CD14-positive monocyte (primary cell): ENCODE data around the gene CANT1. TPM values are rescaled to one million over a fixed set of nuclear protein-coding genes. Genes with fewer than 3 reads are reported as not detected.

ENCODE experiments used
- DNase-seq, 3 donors: peaks; one replicate each; pipeline ENCODE4 v3.0.0-alpha.2; 2011 to 2022
- H2AFZ ChIP-seq: 2 replicates; pipeline ENCODE4 v1.6.0; 2012; ENCODE audit warnings: mild to moderate bottlenecking, low read depth, low read length, inconsistent platforms; ENCODE audit not compliant: insufficient read depth, poor library complexity, severe bottlenecking
- H3K27ac ChIP-seq, 2 donors: 1 replicate in 1 of 2; 2 replicates in 1 of 2; pipeline ENCODE4 v1.5.1; 2012 to 2013; ENCODE audit warnings: low read length in 2 of 2, control low read depth in 1 of 2, inconsistent platforms in 1 of 2, low read depth in 1 of 2, mild to moderate bottlenecking in 1 of 2
- H3K27me3 ChIP-seq, 2 donors: one replicate each; pipeline versions ENCODE4 v1.6.0 to v1.6.1; 2011 to 2013; ENCODE audit warnings: low read length in 2 of 2; ENCODE audit not compliant: control insufficient read depth in 2 of 2, insufficient read depth in 2 of 2
- H3K36me3 ChIP-seq, 2 donors: replicated peaks in 1 of 2; 1 replicate in 1 of 2; 2 replicates in 1 of 2; pipeline versions ENCODE4 v1.5.1 to v1.6.1; 2012 to 2013; ENCODE audit warnings: low read length in 2 of 2, control low read depth in 1 of 2, inconsistent platforms in 1 of 2, mild to moderate bottlenecking in 1 of 2; ENCODE audit not compliant: insufficient read depth in 2 of 2, control insufficient read depth in 1 of 2
- H3K4me1 ChIP-seq, 2 donors: 1 replicate in 1 of 2; 2 replicates in 1 of 2; pipeline versions ENCODE4 v1.5.1 to v1.6.1; 2012 to 2013; ENCODE audit warnings: low read length in 2 of 2, control low read depth in 1 of 2, inconsistent platforms in 1 of 2, mild to moderate bottlenecking in 1 of 2, moderate library complexity in 1 of 2; ENCODE audit not compliant: insufficient read depth in 2 of 2, control insufficient read depth in 1 of 2
- H3K4me2 ChIP-seq: replicated peaks from 2 replicates; pipeline ENCODE3; 2012; ENCODE audit warnings: low read length, moderate library complexity, mild to moderate bottlenecking; ENCODE audit not compliant: poor library complexity, severe bottlenecking; ENCODE audit errors: extremely low read depth
- H3K4me3 ChIP-seq, 3 experiments: fragments of 200-600 bp in 1 of 3; sonication (generic) in 1 of 3; replicated peaks in 1 of 3; 1 replicate in 2 of 3; 2 replicates in 1 of 3; pipeline ENCODE4 v1.5.1; 2011 to 2013; ENCODE audit warnings: low read length in 3 of 3, mild to moderate bottlenecking in 3 of 3, control low read depth in 2 of 3, low read depth in 2 of 3, inconsistent platforms in 1 of 3, moderate library complexity in 1 of 3
- H3K79me2 ChIP-seq: 2 replicates; pipeline ENCODE4 v1.6.0; 2012; ENCODE audit warnings: mild to moderate bottlenecking, control low read depth, inconsistent platforms, low read length, moderate library complexity; ENCODE audit not compliant: insufficient read depth
- H3K9ac ChIP-seq: 2 replicates; pipeline ENCODE4 v1.6.0; 2017; ENCODE audit warnings: low read length, mild to moderate bottlenecking; ENCODE audit not compliant: insufficient read depth, poor library complexity, severe bottlenecking
- H3K9me3 ChIP-seq, 2 donors: replicated peaks in 1 of 2; 1 replicate in 1 of 2; 2 replicates in 1 of 2; pipeline versions ENCODE4 v1.5.1 to v1.6.1; 2012 to 2013; ENCODE audit warnings: low read length in 2 of 2, control low read depth in 1 of 2; ENCODE audit not compliant: control insufficient read depth in 1 of 2, insufficient read depth in 1 of 2
- H4K20me1 ChIP-seq: 2 replicates; pipeline ENCODE4 v1.6.0; 2012; ENCODE audit warnings: mild to moderate bottlenecking, low read length, control low read depth, moderate library complexity; ENCODE audit not compliant: insufficient read depth
- H3K27ac Mint-ChIP-seq, 7 donors: one replicate each; pipeline ENCODE4 v1.8.0; 2020; ENCODE audit warnings: mild to moderate bottlenecking in 7 of 7, mixed read lengths in 7 of 7, moderate library complexity in 6 of 7, inconsistent platforms in 2 of 7
- H3K27me3 Mint-ChIP-seq, 3 donors: one replicate each; pipeline ENCODE4 v1.8.0; 2021 to 2022; ENCODE audit warnings: low read depth in 3 of 3, mild to moderate bottlenecking in 3 of 3, mixed read lengths in 3 of 3, moderate library complexity in 3 of 3, inconsistent platforms in 1 of 3
- H3K36me3 Mint-ChIP-seq, 2 donors: one replicate each; pipeline ENCODE4 v1.8.0; 2020; ENCODE audit warnings: mixed read lengths in 2 of 2, inconsistent platforms in 1 of 2, mild to moderate bottlenecking in 1 of 2
- H3K4me1 Mint-ChIP-seq: one replicate; pipeline ENCODE4 v1.8.0; 2020; ENCODE audit warnings: mild to moderate bottlenecking, mixed read lengths
- H3K4me3 Mint-ChIP-seq, 2 donors: one replicate each; pipeline ENCODE4 v1.8.0; 2020; ENCODE audit warnings: mild to moderate bottlenecking in 2 of 2, mixed read lengths in 2 of 2, moderate library complexity in 1 of 2
- H3K9me3 Mint-ChIP-seq, 7 donors: one replicate each; pipeline ENCODE4 v1.8.0; 2020 to 2022; ENCODE audit warnings: mixed read lengths in 7 of 7, mild to moderate bottlenecking in 6 of 7, moderate library complexity in 6 of 7, inconsistent platforms in 2 of 7
- WGBS: methylation state at CpG from one replicate; pipeline ENCODE4 v1.1.5; 2013; ENCODE audit warnings: missing lambda C conversion rate; ENCODE audit not compliant: insufficient coverage; 5-methylcytosine and 5-hydroxymethylcytosine counted together
- intact Hi-C, 2 donors: fragments of 100-400 bp; cut with micrococcal nuclease; formaldehyde crosslinking; loops; one replicate each; pipeline versions ENCODE4 v1.15.0 to v1.15.1; 2023
- polyA plus RNA-seq, 3 donors: library from polyadenylated mRNA; depleted of rRNA in 1 of 3; unstranded in 2 of 3; stranded (reverse) in 1 of 3; fragments of 300-500 nt in 2 of 3; fragments of >200 nt in 1 of 3; fragmentation: Illumina TruSeq in 2 of 3; gene quantifications; 1 replicate in 2 of 3; 2 replicates in 1 of 3; pipeline ENCODE4 v1.2.3, GENCODE V29; 2012 to 2021
- TF ChIP-seq, protein P1 (sequence below): fragments of 200-600 bp; IDR thresholded peaks from one replicate; pipeline ENCODE4 v1.8.0; 2022; ENCODE audit warnings: antibody characterized with exemption, mild to moderate bottlenecking

CANT1 gene
- polyA plus RNA-seq, 3 donors = 10.6 to 16.6 (median 14.3) TPM

DNA sequence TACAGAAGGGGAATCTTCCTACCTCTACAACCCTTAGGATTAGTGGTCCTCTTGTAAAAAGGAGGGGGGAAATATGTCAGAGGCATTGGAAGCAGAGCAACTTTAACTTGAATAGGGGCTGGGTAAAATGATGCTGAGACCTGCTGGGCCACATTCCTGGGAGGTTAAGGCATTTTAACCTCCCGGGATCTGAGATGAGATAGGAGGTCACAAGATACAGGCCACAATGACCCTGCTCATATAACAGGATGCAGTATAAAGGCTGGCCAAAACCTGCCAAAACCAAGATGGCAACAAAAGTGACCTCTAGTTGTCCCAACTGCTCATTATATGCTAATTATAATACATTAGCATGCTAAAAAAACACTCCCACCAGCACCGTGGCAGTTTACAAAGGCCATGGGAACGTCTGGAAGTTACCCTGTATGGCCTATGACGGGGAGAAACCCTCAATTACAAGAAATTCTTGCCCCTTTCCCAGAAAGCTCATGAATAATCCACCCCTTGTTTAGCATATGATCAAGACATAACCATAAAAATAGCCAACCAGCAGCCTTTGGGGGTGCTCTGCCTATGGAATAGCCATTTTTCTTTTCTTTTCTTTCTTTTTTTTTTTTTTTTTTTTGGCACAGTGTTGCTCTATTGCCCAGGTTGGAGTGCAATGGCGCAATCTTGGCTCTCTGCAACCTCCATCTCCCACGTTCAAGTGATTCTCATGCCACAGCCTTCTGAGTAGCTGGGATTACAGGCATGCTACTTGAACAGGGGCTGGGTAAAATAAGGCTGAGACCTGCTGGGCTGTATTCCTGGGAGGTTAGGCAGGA, 8.2 kb upstream of the CANT1 start:
- Histone ChIP-seq H3K9ac (no peak overlapping the region), H3K79me2 (no peaks in the 10 kb centered on the region), H3K4me3 (no peak overlapping the region), H3K27ac (no peak overlapping the region), H3K27me3 (peaks cover 15 to 28% of the 10 kb centered on the region in 2 donors), H3K4me1 (no peaks in the 10 kb centered on the region), H3K4me2 (no peak overlapping the region), H3K9me3 (peaks cover 5 to 8% of the 10 kb centered on the region in 2 donors), H2AFZ (no peak overlapping the region), H4K20me1 (no peaks in the 10 kb centered on the region), H3K36me3 (no peaks in the 10 kb centered on the region)
- Mint-ChIP-seq H3K36me3 (peaks cover 0 to under 1% of the 10 kb centered on the region in 2 donors), H3K9me3 (peaks cover 2 to 19% (median 7%) of the 10 kb centered on the region in 7 donors), H3K27me3 (peaks cover 30 to 40% (median 35%) of the 10 kb centered on the region in 3 donors), H3K4me3 (no peak overlapping the region), H3K27ac (no peak overlapping the region), H3K4me1 (no peaks in the 10 kb centered on the region)
- WGBS = 92% methylated on average over 3 of the region's 6 CpGs
- intact Hi-C loops = no loop called here
- TF ChIP-seq, protein P1, sequence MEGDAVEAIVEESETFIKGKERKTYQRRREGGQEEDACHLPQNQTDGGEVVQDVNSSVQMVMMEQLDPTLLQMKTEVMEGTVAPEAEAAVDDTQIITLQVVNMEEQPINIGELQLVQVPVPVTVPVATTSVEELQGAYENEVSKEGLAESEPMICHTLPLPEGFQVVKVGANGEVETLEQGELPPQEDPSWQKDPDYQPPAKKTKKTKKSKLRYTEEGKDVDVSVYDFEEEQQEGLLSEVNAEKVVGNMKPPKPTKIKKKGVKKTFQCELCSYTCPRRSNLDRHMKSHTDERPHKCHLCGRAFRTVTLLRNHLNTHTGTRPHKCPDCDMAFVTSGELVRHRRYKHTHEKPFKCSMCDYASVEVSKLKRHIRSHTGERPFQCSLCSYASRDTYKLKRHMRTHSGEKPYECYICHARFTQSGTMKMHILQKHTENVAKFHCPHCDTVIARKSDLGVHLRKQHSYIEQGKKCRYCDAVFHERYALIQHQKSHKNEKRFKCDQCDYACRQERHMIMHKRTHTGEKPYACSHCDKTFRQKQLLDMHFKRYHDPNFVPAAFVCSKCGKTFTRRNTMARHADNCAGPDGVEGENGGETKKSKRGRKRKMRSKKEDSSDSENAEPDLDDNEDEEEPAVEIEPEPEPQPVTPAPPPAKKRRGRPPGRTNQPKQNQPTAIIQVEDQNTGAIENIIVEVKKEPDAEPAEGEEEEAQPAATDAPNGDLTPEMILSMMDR = no peak
- DNase-seq = no peak

DNA sequence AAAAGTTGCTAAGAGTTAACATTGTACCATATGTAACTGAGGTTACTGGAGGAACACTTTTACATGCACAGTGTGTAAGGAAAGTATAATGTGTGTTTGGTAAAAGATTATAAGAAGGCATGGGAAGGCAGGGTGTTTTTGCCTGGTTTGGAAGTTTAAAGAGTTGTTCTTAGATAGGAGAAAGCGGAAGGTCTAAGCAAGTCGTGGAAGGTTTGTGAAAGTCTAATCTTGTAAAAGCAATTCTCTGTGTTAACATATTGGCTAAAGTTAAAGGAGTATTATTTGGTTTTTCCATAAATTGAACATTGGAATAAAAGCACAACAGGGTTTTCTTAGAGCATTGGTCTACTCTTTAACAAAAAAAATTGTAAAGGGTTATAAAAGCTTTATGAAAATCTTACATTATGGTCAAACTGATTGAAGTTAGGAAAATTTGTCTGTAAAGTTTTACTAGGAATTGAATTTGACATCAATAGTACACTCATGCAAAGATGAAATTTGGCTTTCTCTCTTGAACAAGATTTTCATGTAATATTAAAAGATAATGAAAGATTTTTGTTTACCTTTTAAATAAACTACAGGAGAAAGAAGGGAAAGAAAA, 4.7 kb upstream of the CANT1 start:
- Histone ChIP-seq H3K36me3 (no peaks in the 10 kb centered on the region), H3K9me3 (peaks cover 5 to 8% of the 10 kb centered on the region in 2 donors), H3K9ac (no peak overlapping the region), H3K79me2 (peaks cover 2% of the 10 kb centered on the region), H3K27ac (no peak overlapping the region), H3K4me2 (no peak overlapping the region), H3K27me3 (no peaks in the 10 kb centered on the region), H3K4me3 (no peak overlapping the region), H4K20me1 (no peaks in the 10 kb centered on the region), H2AFZ (no peak overlapping the region), H3K4me1 (peaks cover 7 to 8% of the 10 kb centered on the region in 2 donors)
- Mint-ChIP-seq H3K4me1 (peaks cover 6% of the 10 kb centered on the region), H3K4me3 (peak overlapping the region in 1 of 2 donors; percentile 69), H3K27me3 (peaks cover 3 to 12% (median 9%) of the 10 kb centered on the region in 3 donors), H3K27ac (no peak overlapping the region), H3K36me3 (no peaks in the 10 kb centered on the region), H3K9me3 (peaks cover 2 to 19% (median 7%) of the 10 kb centered on the region in 7 donors)
- intact Hi-C loops = no loop called here
- TF ChIP-seq, protein P1 = no peak
- DNase-seq = no peak
- WGBS = 100% methylated on average over 2 of the region's 2 CpGs
